ENCODE data around the gene GAN.

Gene GAN, protein sequence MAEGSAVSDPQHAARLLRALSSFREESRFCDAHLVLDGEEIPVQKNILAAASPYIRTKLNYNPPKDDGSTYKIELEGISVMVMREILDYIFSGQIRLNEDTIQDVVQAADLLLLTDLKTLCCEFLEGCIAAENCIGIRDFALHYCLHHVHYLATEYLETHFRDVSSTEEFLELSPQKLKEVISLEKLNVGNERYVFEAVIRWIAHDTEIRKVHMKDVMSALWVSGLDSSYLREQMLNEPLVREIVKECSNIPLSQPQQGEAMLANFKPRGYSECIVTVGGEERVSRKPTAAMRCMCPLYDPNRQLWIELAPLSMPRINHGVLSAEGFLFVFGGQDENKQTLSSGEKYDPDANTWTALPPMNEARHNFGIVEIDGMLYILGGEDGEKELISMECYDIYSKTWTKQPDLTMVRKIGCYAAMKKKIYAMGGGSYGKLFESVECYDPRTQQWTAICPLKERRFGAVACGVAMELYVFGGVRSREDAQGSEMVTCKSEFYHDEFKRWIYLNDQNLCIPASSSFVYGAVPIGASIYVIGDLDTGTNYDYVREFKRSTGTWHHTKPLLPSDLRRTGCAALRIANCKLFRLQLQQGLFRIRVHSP

DNA sequence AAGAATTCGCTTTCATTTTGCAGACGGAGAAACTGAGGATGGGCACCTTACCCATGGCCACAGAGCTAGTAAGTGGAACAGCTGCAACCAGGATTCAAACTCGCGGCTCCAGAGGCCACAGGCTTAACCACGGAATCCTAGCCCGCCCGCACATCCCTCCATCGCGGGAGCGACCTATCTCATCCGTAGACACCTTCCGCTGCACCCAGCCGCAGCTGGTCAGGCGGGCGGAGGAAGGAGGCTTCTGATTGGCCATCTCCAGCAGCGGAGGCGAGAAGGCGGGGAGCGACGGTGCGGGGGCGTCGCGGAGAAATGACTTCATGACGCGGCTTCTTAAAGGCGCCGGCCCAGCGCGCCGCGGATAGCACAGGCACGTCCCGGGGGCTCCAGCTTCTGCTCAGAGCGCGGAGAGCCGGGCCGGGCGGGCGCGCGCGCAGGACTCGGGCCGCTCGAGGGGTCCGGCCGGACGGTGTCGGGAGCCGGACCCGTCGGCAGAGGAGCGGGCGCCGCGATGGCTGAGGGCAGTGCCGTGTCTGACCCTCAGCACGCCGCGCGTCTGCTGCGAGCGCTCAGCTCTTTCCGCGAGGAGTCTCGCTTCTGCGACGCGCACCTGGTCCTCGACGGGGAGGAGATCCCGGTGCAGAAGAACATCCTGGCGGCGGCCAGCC is at the start of gene GAN:
GAN (plus strand) TSS at position 360 of the 668 bp plus-strand sequence; CDS start at position 512, 152 bp downstream.
- in situ Hi-C loops (cut with HindIII; ENCODE audit: low pct_ligation_motif_present, low pct_unique_long_range_greater_than_20kb, low sequenced_read_pairs): no loop called here
- peak; percentile 99 for DNase-seq

DNA sequence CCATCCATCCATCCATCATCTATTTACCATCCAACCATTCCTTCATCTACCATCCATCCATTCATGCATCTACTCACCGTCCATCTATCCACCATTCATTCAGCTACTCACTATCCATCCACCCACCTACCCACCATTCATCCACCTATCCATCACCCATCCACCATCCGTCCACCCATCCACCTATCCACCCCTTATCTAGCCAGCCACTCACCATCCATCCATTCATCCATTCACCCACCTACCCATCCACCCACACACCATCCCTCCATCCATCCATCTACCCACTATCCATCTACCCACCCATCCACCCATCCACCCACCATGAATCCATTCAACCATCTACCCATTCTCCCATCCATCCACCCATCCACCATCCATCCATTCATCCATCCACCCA is 49.7 kb upstream of the GAN start:
- no peak for DNase-seq
- in situ Hi-C loops (cut with HindIII; ENCODE audit: low pct_ligation_motif_present, low pct_unique_long_range_greater_than_20kb, low sequenced_read_pairs): no loop called here

DNA sequence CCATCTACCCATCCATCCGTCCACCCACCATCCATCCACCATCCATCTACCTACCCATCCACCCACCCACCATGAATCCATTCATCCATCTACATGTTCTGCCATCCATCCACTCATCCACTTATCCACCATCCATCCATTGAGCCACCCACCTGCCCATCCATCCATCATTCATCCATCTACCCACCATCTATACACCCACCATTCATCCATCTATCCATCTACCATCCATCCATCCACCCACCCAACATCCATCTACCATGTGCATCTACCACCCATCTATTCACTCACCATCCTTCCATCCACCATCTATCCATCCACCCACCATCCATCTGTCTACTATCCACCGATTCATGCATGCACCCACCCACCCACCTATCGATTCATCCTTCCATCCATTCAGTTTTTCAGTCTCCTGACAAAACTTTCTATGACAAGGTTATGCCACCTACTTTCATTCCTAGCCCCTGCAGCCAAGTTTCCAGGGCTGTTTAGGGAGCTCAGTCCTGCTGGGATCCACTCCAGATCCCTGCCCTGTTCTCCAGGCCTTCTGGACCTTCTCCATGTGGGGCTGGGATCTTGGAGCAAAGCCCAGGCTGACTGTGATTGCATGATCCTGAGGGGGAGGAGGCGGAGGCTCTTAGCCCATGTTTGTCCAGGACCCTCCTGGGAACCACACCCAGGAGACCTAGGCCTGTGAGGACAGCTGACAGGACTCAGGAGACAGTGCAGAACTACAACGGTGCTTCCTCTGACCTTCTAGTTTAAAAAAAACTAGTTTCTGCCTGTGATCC is 48.9 kb upstream of the GAN start:
- no peak for DNase-seq

DNA sequence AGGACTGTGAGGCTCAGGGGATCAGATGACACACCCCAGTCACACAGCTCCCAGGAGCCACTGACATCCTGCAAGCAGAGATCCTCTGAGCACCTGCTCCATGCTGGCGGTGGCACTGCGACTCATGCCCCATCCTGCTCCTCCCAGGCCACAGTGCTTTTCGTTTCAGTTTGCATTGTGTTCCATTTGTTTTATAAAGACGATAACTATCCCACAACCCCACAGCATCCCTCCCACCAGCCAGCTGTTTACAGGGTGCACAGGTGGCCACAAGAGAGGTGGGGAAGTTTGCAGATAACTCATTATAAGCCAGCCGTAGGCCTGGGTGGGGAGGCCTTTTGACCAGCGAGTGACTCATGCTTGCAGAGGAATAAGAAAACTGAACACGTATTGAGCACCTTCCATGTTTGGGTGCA is 48.1 kb upstream of the GAN start:
- in situ Hi-C loops (cut with HindIII; ENCODE audit: low pct_ligation_motif_present, low pct_unique_long_range_greater_than_20kb, low sequenced_read_pairs): no loop called here
- DNase-seq: peak; percentile 24

More for the DNA sequence above, 48.9 kb upstream of the GAN start:
- in situ Hi-C loops (cut with HindIII; ENCODE audit: low pct_ligation_motif_present, low pct_unique_long_range_greater_than_20kb, low sequenced_read_pairs): no loop called here

DNA sequence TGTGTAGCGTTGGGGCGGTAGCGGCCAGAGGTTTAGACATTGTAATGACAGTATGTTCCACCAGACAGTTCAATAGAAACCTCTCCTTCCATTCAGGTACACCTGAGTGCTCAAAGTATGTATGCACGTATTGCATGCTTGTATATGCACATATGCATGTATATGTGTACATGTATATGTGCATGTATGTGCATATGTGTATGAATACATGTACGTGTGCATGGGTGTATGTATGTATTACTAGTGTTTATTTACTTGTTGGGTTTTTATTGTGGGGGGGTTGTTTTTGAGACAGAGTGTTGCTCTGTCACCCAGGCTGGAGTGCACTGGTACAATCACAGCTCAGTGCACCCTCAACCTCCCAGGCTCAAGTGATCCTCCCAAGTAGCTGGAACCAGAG is 46.3 kb upstream of the GAN start:
- no peak for DNase-seq
- in situ Hi-C loops (cut with HindIII; ENCODE audit: low pct_ligation_motif_present, low pct_unique_long_range_greater_than_20kb, low sequenced_read_pairs): no loop called here

DNA sequence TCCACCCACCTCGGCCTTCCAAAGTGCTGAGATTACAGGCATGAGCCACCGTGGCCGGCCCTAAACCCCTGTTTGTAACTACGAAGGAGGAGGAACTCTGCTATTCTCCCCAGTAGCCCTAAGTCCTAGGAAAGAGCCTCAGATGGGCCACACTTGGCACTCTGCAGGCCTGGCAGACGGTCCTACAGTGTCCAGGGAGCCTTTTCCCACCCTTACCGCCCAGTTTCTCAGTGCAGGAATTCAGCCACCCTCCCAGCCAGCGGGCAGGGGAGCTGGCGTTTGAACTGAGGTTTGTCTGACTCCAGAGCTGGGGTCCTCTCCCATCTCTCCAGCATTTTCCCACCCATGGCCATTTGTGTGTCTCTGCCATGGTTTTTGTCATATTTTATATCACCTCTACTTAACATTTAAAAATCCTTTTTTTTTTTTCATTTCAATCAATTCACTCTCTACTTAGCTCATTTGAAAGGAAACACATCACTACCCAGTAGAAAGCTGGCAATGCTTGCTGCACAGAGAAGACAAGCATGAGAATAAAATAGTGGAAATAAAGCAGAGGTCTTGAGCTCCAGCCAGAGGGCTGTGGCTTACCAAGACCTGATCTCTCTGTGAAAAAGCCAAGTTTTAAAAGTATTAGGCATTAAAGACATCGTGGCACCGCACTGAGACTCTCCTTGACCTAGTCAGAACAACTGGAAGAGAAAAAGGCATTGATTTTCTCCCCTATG is 41.4 kb upstream of the GAN start:
- no peak for DNase-seq
- in situ Hi-C loops (cut with HindIII; ENCODE audit: low pct_ligation_motif_present, low pct_unique_long_range_greater_than_20kb, low sequenced_read_pairs): no loop called here

DNA sequence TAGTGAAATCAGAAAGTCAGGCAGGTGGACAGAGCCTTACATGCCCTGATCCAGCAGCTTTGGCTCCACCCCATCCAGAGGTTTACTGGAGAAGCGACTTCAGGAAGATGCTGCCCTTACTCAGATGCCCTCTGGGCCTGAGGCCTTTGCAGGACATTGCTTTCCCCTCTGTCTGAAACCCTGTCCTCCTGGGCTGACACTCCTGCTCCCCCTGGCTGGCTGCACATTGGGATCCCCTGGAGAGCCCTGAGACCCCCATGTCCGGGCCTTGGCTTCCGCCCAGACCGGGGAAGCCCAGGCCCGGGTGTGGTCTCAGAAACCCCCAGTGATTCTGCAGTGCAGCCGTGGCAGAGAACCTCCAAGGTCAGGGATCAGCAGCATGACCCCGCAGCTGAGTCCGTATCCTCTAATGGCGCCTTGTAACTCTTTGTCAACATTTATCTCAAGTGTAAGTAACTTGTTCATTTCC is 39.7 kb upstream of the GAN start:
- no peak for DNase-seq
- in situ Hi-C loops (cut with HindIII; ENCODE audit: low pct_ligation_motif_present, low pct_unique_long_range_greater_than_20kb, low sequenced_read_pairs): no loop called here

DNA sequence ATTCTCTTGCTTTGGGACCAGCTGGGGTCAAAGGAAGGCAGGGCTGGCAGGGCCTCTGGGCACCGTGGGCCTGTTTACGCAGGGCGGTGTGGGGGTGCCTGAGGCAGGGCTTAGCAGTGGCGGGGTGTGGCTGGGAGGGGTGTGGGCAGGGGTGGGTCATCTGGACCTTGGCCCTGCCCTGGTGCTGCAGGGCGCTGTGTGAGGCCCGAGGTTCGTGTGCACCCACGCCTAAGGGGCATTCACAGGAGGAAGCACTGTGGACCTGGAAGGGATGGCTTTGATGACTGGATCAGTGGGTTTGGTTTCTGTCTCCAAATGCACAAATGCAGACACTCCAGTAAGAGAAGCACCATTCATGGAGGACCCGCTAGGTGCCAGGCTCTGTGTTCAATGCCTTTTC is 39.0 kb upstream of the GAN start:
- DNase-seq: no peak
- in situ Hi-C loops (cut with HindIII; ENCODE audit: low pct_ligation_motif_present, low pct_unique_long_range_greater_than_20kb, low sequenced_read_pairs): no loop called here

DNA sequence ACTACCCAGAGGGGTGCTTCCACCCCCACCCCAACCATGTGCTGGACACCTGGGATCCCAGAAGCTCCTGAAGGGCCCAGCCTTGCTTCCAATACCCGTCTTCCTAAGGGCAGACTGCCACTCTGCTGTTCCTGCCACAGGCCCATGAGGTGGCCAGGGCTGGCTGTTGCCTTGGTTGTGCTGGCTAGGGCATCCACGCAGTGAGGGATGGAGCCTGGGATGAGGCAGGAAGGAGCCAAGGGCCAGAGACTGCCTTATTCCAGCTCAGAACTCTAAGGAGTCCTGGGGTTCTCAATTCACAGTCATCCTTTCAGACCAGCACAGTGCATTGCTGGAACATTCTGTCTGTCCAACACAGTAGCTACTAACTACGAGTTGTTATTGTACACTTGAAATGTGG is 38.4 kb upstream of the GAN start:
- DNase-seq: no peak
- in situ Hi-C loops (cut with HindIII; ENCODE audit: low pct_ligation_motif_present, low pct_unique_long_range_greater_than_20kb, low sequenced_read_pairs): no loop called here

DNA sequence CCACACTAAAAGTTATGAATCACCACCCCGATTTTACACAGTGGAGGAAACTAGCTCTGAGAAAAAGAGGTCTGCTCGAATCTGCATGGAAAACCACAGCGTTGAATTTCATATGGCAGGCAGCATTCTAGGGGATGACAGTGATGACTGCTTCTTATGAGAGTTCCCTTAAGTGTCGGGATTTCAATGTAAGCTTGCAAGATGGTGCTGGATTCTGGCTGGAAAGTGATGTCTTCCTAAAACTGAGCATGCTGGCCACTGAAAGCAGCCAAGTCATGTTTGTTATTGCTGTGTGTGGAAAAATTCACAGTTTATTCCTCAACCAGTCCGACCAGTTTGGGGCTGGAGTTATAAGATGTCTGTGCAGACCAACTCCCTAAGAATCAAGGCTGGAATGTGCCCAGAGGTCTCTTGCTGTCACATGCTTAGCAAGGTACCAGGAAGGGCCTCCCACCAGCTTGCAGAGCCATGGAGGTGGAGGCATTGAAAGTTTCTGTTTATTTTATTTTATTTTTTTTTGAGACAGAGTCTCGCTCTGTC is 37.2 kb upstream of the GAN start:
- DNase-seq: no peak
- in situ Hi-C loops (cut with HindIII; ENCODE audit: low pct_ligation_motif_present, low pct_unique_long_range_greater_than_20kb, low sequenced_read_pairs): no loop called here

DNA sequence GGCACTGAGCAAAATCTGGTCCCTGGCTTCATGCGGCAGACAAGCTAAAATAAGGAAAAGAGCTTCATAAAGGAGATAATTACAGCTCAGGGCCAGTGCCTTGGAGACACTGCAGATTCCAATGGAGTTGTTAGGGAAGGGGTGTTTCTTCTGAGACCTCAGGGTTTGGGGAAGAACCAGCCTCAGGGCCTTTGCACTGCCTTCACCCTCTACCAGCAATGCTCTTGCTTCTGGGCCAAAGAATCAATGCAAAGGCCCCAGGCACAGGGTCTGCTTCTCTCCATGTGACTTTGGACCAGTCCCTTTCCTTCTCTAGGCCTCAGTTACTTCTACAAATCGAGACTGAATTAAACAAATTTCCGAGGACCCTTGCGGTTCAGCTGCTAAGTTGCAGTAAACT is 36.2 kb upstream of the GAN start:
- in situ Hi-C loops (cut with HindIII; ENCODE audit: low pct_ligation_motif_present, low pct_unique_long_range_greater_than_20kb, low sequenced_read_pairs): no loop called here

DNA sequence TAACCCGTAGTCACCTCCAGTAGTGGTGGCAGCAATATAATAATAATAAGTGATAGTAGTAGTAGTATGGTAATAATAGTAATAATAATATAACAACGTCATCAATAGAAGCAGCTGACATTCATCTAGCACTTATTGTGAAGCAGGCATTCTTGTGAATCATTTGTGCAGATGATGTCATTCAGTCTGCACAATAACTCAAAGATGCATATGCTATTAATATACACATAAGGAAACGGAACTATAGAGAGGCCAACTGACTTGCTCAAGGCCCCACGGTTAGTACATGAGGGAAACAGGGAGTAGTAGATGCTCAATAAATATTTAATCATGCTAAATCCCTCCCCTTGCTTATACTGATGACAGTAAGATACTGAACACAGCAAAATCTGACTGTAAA is 35.4 kb upstream of the GAN start:
- no peak for DNase-seq
- in situ Hi-C loops (cut with HindIII; ENCODE audit: low pct_ligation_motif_present, low pct_unique_long_range_greater_than_20kb, low sequenced_read_pairs): no loop called here

More for the DNA sequence above, 36.2 kb upstream of the GAN start:
- DNase-seq: no peak

DNA sequence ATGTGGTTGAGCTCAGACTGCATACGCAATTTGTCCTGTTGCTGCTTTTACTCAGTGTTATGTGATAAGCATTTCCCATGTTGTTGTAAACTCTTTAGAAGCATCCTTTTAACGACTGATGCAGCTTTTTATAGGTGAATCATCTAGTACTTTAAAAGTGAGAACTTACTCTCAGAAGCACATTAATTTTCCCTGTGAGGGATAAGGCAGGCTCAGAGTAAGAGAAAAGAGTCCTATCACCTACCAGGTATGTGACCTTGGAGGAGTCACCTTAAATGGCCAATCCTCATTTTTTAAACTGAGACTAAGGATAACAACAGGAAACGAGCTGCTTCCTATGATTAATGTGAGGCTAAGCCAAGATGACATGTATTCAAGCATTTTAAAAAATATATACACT is 34.4 kb upstream of the GAN start:
- DNase-seq: no peak
- in situ Hi-C loops (cut with HindIII; ENCODE audit: low pct_ligation_motif_present, low pct_unique_long_range_greater_than_20kb, low sequenced_read_pairs): no loop called here

DNA sequence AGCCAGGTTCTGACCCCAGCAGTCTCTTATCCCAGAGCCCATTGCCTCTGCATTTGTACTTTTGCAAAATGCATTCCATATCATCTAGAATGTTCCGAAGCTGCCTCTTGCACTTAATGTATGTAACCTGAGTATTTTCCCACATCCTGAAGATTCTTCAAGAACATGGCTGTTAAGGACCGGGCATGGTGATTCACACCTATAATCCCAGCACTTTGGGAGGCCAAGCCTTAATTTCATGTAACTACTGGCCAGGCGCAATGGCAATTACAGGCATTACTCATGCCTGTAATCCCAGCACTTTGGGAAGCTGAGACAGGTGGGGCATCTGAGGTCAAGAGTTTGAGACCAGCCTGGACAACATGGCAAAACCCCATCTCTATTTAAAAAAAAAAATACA is 31.7 kb upstream of the GAN start:
- in situ Hi-C loops (cut with HindIII; ENCODE audit: low pct_ligation_motif_present, low pct_unique_long_range_greater_than_20kb, low sequenced_read_pairs): no loop called here
- no peak for DNase-seq

DNA sequence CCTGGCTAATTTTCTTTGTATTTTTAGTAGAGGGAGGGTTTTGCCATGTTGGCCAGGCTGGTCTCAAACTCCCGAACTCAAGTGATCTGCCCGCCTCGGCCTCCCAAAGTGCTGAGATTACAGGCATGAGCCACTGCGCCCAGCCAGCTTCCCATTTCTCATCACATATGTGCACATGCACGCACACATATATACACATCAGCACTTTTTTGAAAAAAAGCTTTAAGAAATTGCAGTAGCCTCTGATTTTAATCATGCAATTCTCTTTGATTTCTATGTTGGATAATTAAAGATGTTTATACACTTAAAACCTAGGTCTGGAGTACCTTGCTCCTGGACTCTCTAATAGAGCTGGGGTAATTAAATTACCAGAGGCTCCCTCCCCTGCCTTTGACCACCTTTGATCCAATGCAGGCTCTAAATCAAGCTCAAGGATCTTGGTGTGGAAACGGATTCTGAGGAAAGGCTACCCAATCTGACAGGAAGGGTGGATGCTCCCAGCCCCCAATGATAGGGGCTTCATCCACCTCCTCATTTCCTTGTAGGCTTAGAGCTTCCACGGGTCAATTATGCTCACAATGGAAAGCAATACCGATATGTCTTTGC is 29.7 kb upstream of the GAN start:
- in situ Hi-C loops (cut with HindIII; ENCODE audit: low pct_ligation_motif_present, low pct_unique_long_range_greater_than_20kb, low sequenced_read_pairs): no loop called here
- DNase-seq: no peak

DNA sequence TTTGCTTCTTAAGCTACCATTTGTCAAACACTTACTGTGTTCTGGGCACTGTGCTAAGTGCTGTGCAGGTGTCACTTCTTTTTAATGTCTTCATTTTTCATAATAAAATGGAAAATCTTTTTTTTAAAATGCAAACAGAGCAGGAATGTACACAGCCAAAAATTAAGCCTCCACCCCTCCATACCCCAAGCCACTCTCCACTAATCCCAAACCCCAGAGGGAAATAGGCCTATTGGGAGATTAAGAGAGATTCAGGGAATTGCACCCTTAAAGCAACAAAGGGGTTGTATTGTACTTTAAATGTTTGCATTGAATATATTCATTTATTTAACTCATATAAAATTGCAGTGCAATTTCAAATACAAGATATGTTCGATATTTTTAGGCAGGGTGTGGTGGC is 28.6 kb upstream of the GAN start:
- DNase-seq: no peak
- in situ Hi-C loops (cut with HindIII; ENCODE audit: low pct_ligation_motif_present, low pct_unique_long_range_greater_than_20kb, low sequenced_read_pairs): no loop called here

DNA sequence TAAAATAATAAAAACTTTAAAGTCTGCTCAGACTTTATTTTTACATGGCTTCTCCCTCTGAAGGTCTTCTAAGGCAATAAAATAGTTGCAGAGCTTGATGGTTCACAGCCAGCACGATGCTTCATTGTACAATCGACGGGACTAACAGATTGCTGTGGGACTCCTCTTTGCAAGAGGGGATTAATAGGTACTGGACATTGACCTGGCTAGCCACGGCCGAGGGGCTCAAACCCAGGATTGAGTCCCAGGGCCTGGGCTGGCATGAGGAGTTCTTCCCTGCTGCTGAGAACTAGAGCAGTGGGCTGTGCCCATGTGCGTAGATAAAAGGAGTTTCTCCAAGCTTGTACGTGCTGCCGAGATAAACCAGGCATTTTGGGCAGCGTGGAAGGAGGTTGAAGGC is 23.6 kb upstream of the GAN start:
- no peak for DNase-seq
- in situ Hi-C loops (cut with HindIII; ENCODE audit: low pct_ligation_motif_present, low pct_unique_long_range_greater_than_20kb, low sequenced_read_pairs): no loop called here

DNA sequence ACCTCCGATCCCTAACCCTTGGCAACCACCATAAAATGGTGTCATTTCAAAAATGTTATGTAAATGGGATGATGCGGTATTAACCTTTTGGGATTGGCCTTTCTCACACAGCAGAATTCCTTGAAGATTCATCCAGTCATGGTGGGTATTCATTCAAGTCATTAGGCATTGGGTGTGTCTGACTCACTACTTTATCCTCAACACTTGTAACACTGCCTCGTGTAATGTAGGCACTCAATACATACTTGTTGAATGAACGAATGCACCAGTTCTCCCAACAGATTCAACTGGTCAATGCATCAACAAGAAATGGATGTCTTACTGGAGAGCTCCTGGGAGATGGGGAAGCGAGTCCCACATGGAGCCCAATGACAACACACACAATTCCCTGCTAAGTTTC is 21.8 kb upstream of the GAN start:
- no peak for DNase-seq
- in situ Hi-C loops (cut with HindIII; ENCODE audit: low pct_ligation_motif_present, low pct_unique_long_range_greater_than_20kb, low sequenced_read_pairs): no loop called here
